Mammary epithelial cell (primary cell): ENCODE measurements around the gene EREG.

Experiments
- CTCF ChIP-seq, 2 donors: IDR thresholded peaks in 1 of 2; conservative IDR thresholded peaks in 1 of 2; 2 replicates each; pipeline ENCODE4 v1.5.1; 2011 to 2012; ENCODE audit warnings: inconsistent platforms in 2 of 2, low read length in 2 of 2, mild to moderate bottlenecking in 2 of 2, control low read depth in 1 of 2, low read depth in 1 of 2; ENCODE audit not compliant: insufficient read depth in 1 of 2; ENCODE audit errors: extremely low read depth in 1 of 2
- EZH2 ChIP-seq: IDR thresholded peaks from 2 replicates; pipeline ENCODE4 v1.6.1; 2012; ENCODE audit warnings: low read length, inconsistent platforms, borderline replicate concordance

DNA sequence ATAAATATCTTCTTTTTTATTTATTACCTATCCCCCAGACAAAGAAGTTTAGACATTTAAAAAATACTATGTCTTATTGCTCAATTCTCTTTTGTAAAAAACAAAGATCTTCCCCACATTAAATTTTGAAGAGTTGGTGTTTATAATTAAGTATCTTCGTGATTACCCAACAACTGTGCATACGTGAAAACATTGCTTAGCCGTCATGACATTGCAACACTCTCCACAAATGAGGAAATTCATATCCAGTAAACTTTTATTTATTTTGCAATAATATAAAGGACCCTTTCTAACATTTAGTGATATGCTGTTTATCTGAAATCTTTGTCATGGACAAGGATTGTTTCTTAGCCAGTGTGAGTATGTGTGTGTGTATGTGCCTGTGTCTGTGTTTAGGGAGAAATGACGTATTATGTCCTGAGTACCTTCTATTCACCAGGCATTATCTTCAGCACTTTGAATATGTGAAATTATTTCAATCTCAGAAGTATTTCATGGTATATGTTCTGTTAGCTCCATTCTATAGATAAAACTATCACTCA is 26.1 kb upstream of the EREG start:
- no peak for TF ChIP-seq CTCF (conservative IDR thresholded peaks at IDR 0.05 in 1 of 2, IDR thresholded peaks at IDR 0.05 in 1 of 2; ENCODE audit: extremely low read depth in 1 of 2, insufficient read depth in 1 of 2, low read depth in 1 of 2, low read length in 2 of 2)
- no peak for TF ChIP-seq EZH2
